Measurements from ENCODE around the gene CLIP2.
"Not testable (repeated sequence)": the region's sequence is repeated elsewhere in the genome, so short reads cannot be mapped to it uniquely, and the experiment has no call there.

GRCh38 chr7:74339648-74340047 is 50.4 kb downstream of the CLIP2 start:
- TF ChIP-seq CTCF (IDR thresholded peaks at IDR 0.05; ENCODE audit: low read length); EZH2 (optimal IDR thresholded peaks at IDR 0.05; ENCODE audit: low read depth, low read length): not testable (repeated sequence)

All from MM.1S (cell line).